Suprapubic skin (tissue), 3 donors: Measurements from ENCODE around the gene SLX4.

Experiments used
- POLR2AphosphoS5 ChIP-seq, 3 donors: sonication (generic); formaldehyde crosslinking; IDR thresholded peaks; one replicate each; pipeline ENCODE4 v1.6.1; 2017; ENCODE audit warnings: antibody characterized with exemption in 3 of 3
- TF ChIP-seq, protein P1 (sequence below), 2 donors: fragments of 200-600 bp in 1 of 2; fragments of 450-650 bp in 1 of 2; sonication (generic) in 1 of 2; IDR thresholded peaks; one replicate each; pipeline ENCODE4 v1.5.1; 2016 to 2019; ENCODE audit warnings: antibody characterized with exemption in 2 of 2, mild to moderate bottlenecking in 1 of 2, moderate library complexity in 1 of 2

DNA sequence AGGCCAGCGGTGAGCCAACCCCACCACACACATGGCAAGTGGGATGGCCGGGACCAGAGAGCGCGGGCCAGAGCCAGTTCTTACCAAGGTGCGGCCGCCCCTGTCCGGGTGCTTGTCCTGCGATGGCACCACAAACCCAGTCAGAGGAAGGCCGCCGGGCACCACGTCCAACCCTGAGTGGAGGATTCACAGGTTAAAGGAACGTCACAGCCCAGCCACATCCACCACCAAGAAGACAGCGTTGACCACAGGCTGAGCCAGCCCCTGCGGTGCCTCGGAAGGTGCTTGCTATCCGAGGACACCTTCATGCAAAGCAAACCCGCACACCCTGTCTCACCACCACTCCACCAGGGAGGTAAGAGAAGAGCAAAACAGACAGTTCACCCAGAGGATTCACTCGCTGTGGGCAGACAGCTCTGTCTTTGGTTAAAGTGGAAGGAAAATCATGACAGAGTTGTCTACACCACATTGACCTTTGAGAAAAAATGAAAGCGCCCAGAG lies 15.8 kb downstream of the SLX4 start:
- TF ChIP-seq, protein P1, sequence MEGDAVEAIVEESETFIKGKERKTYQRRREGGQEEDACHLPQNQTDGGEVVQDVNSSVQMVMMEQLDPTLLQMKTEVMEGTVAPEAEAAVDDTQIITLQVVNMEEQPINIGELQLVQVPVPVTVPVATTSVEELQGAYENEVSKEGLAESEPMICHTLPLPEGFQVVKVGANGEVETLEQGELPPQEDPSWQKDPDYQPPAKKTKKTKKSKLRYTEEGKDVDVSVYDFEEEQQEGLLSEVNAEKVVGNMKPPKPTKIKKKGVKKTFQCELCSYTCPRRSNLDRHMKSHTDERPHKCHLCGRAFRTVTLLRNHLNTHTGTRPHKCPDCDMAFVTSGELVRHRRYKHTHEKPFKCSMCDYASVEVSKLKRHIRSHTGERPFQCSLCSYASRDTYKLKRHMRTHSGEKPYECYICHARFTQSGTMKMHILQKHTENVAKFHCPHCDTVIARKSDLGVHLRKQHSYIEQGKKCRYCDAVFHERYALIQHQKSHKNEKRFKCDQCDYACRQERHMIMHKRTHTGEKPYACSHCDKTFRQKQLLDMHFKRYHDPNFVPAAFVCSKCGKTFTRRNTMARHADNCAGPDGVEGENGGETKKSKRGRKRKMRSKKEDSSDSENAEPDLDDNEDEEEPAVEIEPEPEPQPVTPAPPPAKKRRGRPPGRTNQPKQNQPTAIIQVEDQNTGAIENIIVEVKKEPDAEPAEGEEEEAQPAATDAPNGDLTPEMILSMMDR (IDR thresholded peaks at IDR 0.05), result no peak
- TF ChIP-seq POLR2AphosphoS5 (IDR thresholded peaks at IDR 0.05), result no peak
